Parathyroid adenoma (tissue), 2 donors: ENCODE results near the gene ATN1.

Experiments used
- H2AFZ ChIP-seq: fragments of 300-600 bp; sonication (generic); one replicate; pipeline ENCODE4 v1.7.0; 2017; ENCODE audit warnings: antibody characterized with exemption, mild to moderate bottlenecking
- H3K27ac ChIP-seq: fragments of 300-600 bp; sonication (generic); one replicate; pipeline ENCODE4 v1.7.0; 2017
- H3K27me3 ChIP-seq: fragments of 300-600 bp; sonication (generic); one replicate; pipeline ENCODE4 v1.7.0; 2017; ENCODE audit warnings: low read length; ENCODE audit not compliant: control insufficient read depth, insufficient read depth
- H3K36me3 ChIP-seq: fragments of 300-600 bp; sonication (generic); one replicate; pipeline ENCODE4 v1.7.0; 2017; ENCODE audit warnings: low read length; ENCODE audit not compliant: control insufficient read depth, insufficient read depth
- H3K4me1 ChIP-seq: fragments of 300-600 bp; sonication (generic); one replicate; pipeline ENCODE4 v1.7.0; 2017; ENCODE audit warnings: control low read depth
- H3K4me2 ChIP-seq: fragments of 300-600 bp; sonication (generic); one replicate; pipeline ENCODE4 v1.7.0; 2017; ENCODE audit warnings: low read length
- H3K4me3 ChIP-seq: fragments of 300-600 bp; sonication (generic); one replicate; pipeline ENCODE4 v1.7.0; 2017; ENCODE audit warnings: low read depth, low read length
- H3K79me2 ChIP-seq: fragments of 300-600 bp; sonication (generic); one replicate; pipeline ENCODE4 v1.7.0; 2017; ENCODE audit warnings: control low read depth
- H3K9ac ChIP-seq: fragments of 300-600 bp; sonication (generic); one replicate; pipeline ENCODE4 v1.7.0; 2017; ENCODE audit warnings: mild to moderate bottlenecking
- H3K9me3 ChIP-seq: fragments of 300-600 bp; sonication (generic); one replicate; pipeline ENCODE4 v1.7.0; 2017; ENCODE audit warnings: low read length; ENCODE audit not compliant: control insufficient read depth
- TF ChIP-seq, protein P1 (sequence below): fragments of 300-600 bp; sonication (generic); IDR thresholded peaks from one replicate; pipeline ENCODE4 v1.7.0; 2017; ENCODE audit warnings: antibody characterized with exemption, mild to moderate bottlenecking
- donor health status: primary hyperparathyroidism.

ATN1 gene

DNA sequence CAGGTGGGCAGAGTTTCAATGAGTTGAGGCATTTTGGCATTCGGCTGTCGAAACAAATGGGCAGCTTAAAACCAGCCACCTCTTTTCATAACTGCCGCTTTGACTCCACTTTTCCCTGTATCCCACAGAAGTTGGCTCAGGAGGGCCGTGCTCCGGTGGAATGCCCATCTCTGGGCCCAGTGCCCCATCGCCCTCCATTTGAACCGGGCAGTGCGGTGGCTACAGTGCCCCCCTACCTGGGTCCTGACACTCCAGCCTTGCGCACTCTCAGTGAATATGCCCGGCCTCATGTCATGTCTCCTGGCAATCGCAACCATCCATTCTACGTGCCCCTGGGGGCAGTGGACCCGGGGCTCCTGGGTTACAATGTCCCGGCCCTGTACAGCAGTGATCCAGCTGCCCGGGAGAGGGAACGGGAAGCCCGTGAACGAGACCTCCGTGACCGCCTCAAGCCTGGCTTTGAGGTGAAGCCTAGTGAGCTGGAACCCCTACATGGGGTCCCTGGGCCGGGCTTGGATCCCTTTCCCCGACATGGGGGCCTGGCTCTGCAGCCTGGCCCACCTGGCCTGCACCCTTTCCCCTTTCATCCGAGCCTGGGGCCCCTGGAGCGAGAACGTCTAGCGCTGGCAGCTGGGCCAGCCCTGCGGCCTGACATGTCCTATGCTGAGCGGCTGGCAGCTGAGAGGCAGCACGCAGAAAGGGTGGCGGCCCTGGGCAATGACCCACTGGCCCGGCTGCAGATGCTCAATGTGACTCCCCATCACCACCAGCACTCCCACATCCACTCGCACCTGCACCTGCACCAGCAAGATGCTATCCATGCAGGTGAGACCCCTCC lies 10.8 kb downstream of the ATN1 start:
- H3K4me1 ChIP-seq, result peaks cover 14% of the 10 kb centered on the region
- TF ChIP-seq, protein P1, sequence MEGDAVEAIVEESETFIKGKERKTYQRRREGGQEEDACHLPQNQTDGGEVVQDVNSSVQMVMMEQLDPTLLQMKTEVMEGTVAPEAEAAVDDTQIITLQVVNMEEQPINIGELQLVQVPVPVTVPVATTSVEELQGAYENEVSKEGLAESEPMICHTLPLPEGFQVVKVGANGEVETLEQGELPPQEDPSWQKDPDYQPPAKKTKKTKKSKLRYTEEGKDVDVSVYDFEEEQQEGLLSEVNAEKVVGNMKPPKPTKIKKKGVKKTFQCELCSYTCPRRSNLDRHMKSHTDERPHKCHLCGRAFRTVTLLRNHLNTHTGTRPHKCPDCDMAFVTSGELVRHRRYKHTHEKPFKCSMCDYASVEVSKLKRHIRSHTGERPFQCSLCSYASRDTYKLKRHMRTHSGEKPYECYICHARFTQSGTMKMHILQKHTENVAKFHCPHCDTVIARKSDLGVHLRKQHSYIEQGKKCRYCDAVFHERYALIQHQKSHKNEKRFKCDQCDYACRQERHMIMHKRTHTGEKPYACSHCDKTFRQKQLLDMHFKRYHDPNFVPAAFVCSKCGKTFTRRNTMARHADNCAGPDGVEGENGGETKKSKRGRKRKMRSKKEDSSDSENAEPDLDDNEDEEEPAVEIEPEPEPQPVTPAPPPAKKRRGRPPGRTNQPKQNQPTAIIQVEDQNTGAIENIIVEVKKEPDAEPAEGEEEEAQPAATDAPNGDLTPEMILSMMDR, result no peak
- H3K4me3 ChIP-seq, result peak overlapping the region; percentile 54
- H3K9me3 ChIP-seq, result no peaks in the 10 kb centered on the region
- H3K79me2 ChIP-seq, result peaks cover 4% of the 10 kb centered on the region
- H2AFZ ChIP-seq, result no peak overlapping the region
- H3K9ac ChIP-seq, result no peak overlapping the region
- peak overlapping the region; percentile 79 for H3K27ac ChIP-seq
- H3K36me3 ChIP-seq, result no peaks in the 10 kb centered on the region
- no peaks in the 10 kb centered on the region for H3K27me3 ChIP-seq
- peak overlapping the region; percentile 43 for H3K4me2 ChIP-seq

GRCh38 chr12:6939191-6939540 lies 11.4 kb downstream of the ATN1 start:
- Histone ChIP-seq H3K9me3 (no peaks in the 10 kb centered on the region), H3K4me2 (no peak overlapping the region), H3K4me3 (no peak overlapping the region), H3K4me1 (peaks cover 12% of the 10 kb centered on the region), H3K9ac (no peak overlapping the region), H2AFZ (no peak overlapping the region), H3K27ac (no peak overlapping the region), H3K27me3 (no peaks in the 10 kb centered on the region), H3K79me2 (peaks cover 4% of the 10 kb centered on the region), H3K36me3 (no peaks in the 10 kb centered on the region)
- TF ChIP-seq, protein P1, result no peak

DNA sequence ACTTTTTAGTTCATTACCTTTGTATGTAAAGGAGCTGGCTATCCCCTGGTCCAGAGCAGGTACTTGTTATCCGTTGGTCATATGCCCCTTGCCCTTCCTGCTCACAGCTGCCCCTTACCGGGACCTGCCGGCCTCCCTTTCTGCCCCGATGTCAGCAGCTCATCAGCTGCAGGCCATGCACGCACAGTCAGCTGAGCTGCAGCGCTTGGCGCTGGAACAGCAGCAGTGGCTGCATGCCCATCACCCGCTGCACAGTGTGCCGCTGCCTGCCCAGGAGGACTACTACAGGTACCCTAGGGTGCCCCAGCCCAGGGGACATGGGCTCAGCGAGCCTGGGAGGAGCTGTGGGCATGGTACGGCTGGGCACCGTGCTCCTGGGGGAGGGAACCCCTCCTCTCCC lies 13.5 kb downstream of the ATN1 start:
- Histone ChIP-seq H3K36me3 (no peaks in the 10 kb centered on the region), H2AFZ (no peak overlapping the region), H3K4me2 (no peak overlapping the region), H3K79me2 (peaks cover 4% of the 10 kb centered on the region), H3K27me3 (no peaks in the 10 kb centered on the region), H3K27ac (no peak overlapping the region), H3K4me1 (peaks cover 25% of the 10 kb centered on the region), H3K9ac (no peak overlapping the region), H3K4me3 (no peak overlapping the region), H3K9me3 (no peaks in the 10 kb centered on the region)
- TF ChIP-seq, protein P1, result no peak

GRCh38 chr12:6941782-6942181 lies 14.0 kb downstream of the ATN1 start:
- Histone ChIP-seq H3K36me3 (no peaks in the 10 kb centered on the region), H3K27ac (no peak overlapping the region), H3K4me3 (no peak overlapping the region), H3K27me3 (no peaks in the 10 kb centered on the region), H3K4me1 (peaks cover 25% of the 10 kb centered on the region), H2AFZ (no peak overlapping the region), H3K9me3 (no peaks in the 10 kb centered on the region), H3K9ac (no peak overlapping the region), H3K4me2 (no peak overlapping the region), H3K79me2 (peaks cover 4% of the 10 kb centered on the region)
- TF ChIP-seq, protein P1, result no peak

DNA sequence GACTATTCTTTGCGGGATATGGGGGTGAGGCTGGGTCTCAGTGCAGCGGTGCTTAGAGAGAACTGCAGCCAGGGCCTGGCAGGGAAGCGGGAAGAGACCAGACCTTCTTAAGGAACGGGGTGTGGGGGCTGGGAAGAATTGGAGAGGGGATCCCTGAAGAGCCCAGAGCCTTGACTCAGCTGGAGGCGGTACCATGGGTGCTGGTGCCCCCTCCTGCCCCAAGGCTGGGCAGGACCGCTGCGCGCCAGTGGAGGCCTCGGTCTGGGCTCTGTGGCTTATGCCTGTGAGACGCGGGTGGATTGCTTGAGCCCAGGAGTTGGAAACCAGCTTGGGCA lies 14.5 kb downstream of the ATN1 start:
- Histone ChIP-seq H2AFZ (no peak overlapping the region), H3K79me2 (peaks cover 4% of the 10 kb centered on the region), H3K9ac (no peak overlapping the region), H3K4me3 (no peak overlapping the region), H3K4me1 (peaks cover 29% of the 10 kb centered on the region), H3K4me2 (no peak overlapping the region), H3K9me3 (no peaks in the 10 kb centered on the region), H3K27ac (no peak overlapping the region), H3K36me3 (no peaks in the 10 kb centered on the region), H3K27me3 (no peaks in the 10 kb centered on the region)
- TF ChIP-seq, protein P1, result no peak
